HG02642 (cell line): Measurements from ENCODE around the gene SLC7A5.
"Not testable (repeated sequence)": the region's sequence is repeated elsewhere in the genome, so short reads cannot be mapped to it uniquely, and the experiment has no call there.

Source experiments
- ATAC-seq: cut with Tn5 transposase; IDR thresholded peaks from one replicate; pipeline ENCODE4 v1.9.1; 2021; ENCODE audit warnings: mild to moderate bottlenecking; ENCODE audit not compliant: unreplicated experiment, poor library complexity

Gene SLC7A5

GRCh38 chr16:87869061-87869878 is at the start of gene SLC7A5:
Gene SLC7A5, minus strand, starts transcription at chr16:87869507. Its CDS starts 85 bp downstream, at chr16:87869422.
- ATAC-seq: peak; percentile 74

- no peak for ATAC-seq
Measured at GRCh38 chr16:87918338-87918737, 49.0 kb upstream of the SLC7A5 start.

DNA sequence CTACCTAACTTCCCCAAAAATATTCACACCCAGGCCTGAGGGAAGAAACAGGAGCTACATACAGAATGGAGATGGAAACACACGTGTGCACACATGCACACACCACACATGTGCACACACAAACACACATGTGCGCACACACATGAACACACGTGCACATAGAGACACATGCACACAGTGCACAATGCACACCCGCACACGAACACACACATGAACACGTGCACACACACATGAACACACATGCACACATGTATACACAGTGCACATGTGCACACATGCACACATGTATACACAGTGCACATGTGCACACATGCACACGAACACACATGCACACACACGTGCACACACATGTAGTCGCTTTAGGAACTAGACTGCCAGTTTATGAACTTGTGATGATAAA is 48.2 kb upstream of the SLC7A5 start:
- no peak for ATAC-seq

GRCh38 chr16:87914812-87915211 is 45.5 kb upstream of the SLC7A5 start:
- ATAC-seq: no peak

- ATAC-seq: not testable (repeated sequence)
Measured at GRCh38 chr16:87914021-87914725, 44.9 kb upstream of the SLC7A5 start.

DNA sequence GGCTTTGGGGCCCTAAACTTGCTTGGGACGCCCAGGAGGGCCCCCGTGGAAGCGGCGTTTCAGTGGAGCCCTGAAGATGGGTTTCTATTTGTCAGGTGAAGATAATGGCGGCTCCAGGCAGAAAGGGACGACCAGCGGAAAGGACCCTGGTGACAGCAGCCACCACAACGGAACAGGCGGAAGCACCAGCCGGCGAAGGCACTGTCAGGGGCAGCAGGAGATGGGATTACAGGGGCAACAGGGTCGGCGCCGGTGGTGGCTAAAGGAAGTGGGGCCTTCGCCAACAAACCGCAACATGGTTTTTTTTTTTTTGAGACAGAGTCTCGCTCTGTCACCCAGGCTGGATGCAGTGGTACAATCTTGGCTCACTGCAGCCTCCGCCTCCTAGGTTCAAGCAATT is 43.4 kb upstream of the SLC7A5 start:
- ATAC-seq: not testable (repeated sequence)

GRCh38 chr16:87911106-87911763 is 41.9 kb upstream of the SLC7A5 start:
- ATAC-seq: not testable (repeated sequence)

DNA sequence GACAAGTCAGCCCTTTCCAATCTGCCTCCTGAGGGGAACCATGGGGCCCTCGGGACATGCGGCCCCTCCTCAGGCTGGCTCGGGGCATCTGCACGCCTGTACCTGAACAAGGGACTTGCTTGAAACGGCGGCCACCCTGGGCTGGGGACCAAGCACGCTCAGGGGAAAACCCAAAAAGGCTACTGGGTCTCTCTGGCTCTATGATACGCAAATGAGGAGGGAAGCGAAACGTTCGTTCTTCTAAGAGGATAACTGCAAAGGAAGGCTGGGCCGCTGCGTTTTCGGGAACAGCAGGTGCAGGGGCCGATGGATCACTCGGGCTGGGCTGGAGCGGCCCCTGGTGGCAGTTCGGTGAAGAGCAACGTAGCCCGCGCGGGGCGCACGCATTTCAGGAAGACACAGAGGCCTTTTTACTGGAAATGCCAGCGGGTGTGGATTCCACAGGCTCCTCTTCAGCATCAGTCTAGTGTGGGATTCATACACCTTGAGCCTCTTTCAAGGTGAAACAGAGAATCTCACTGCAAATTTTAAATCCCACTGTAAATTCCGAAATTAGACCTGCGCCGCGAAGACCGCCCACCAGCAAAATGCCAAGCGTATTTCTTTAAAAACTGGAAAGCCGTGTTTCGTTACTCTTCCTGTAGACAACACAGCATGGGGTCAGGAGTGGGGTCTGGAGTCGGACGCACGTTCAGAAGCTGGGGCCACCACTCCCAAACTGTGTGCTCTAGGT is 40.1 kb upstream of the SLC7A5 start:
- peak; percentile 67 for ATAC-seq

DNA sequence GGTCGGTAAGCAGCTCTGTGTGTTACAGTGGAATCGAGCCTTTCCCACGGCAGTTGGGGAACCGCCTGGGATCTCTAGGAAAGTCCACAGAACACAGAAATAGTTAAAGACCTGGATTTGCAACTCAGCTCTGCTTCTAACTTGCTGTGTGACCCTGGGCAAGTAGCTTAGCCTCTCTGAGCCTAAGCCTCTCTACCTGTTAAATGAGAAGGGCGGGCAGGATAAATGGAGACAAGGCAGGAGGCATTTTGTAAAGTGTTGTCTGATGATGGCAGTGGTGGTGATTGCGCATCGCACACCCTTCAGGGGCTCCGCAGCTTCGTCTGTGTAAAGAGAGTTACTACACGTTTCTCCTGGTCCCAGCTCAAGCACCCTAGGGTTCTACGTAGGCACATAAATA is 38.8 kb upstream of the SLC7A5 start:
- ATAC-seq: not testable (repeated sequence)

GRCh38 chr16:87905521-87905920 is 36.2 kb upstream of the SLC7A5 start:
- not testable (repeated sequence) for ATAC-seq

DNA sequence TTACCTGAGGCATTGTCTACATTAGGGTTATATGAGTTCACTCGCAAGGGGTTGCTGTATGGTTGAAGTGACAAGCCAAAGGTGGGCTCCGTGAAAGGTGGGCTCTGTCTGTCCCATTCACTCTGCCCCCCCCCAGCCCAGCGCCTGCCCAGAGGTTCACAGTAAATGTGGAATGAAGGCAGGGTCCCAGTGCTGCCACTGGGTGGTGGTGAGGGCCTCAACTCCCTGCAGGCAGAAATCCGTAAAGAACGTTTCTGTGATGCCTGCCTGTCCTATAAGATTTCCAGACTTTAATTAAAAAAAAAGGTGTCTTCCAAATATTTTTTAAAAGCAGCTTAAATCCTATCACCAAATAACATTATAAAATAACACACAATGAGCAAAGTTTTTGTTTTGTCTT is 35.7 kb upstream of the SLC7A5 start:
- ATAC-seq: not testable (repeated sequence)

- not testable (repeated sequence) for ATAC-seq
Measured at GRCh38 chr16:87900489-87900888, 31.2 kb upstream of the SLC7A5 start.

- ATAC-seq: no peak
Measured at GRCh38 chr16:87897521-87898505, 28.5 kb upstream of the SLC7A5 start.

- ATAC-seq: not testable (repeated sequence)
Measured at GRCh38 chr16:87896924-87897520, 27.7 kb upstream of the SLC7A5 start.

- ATAC-seq: not testable (repeated sequence)
Measured at GRCh38 chr16:87896176-87896890, 27.0 kb upstream of the SLC7A5 start.

DNA sequence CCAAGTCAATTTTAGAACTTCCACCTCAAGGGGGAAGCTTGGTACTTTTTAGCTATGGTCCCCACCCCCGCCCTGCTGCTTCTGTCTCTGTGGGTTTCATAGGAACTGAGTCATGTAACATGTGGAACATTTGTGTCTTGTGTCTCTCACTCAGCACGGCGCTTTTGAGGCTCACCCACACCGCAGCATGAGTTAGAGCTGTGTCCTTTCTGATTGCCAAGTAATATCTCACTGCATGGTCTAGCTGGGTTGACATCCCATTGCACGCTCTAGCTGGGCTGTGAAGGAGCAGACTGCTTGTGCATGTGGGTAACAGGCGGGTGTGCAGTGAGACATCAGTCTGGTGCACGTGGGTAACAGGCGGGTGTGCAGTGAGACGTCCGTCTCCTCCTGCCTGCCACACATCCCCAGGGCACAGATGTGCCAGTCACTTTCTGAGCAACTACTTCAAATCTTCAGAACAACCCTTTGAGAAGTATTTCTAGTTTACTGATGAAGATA is 26.4 kb upstream of the SLC7A5 start:
- ATAC-seq: peak; percentile 68

GRCh38 chr16:87894005-87894404 is 24.7 kb upstream of the SLC7A5 start:
- ATAC-seq: not testable (repeated sequence)

GRCh38 chr16:87891764-87892163 is 22.5 kb upstream of the SLC7A5 start:
- no peak for ATAC-seq
